Right lobe of liver (tissue), 6 donors: ENCODE measurements around the gene PPP2R5C. TPM values are rescaled to one million over a fixed set of nuclear protein-coding genes. Genes with fewer than 3 reads are reported as not detected.
A peak's percentile ranks its signal among the peaks of the same experiment; 100 is the strongest.

Experiments
- ATAC-seq, 4 donors: fragments of 200-7000 bp; cut with Tn5 transposase; one replicate each; pipeline ENCODE4 v1.9.1; 2020; ENCODE audit warnings: mild to moderate bottlenecking in 4 of 4, moderate library complexity in 4 of 4
- DNase-seq, 3 donors: peaks; one replicate each; pipeline ENCODE4 v3.0.0-alpha.2; 2020
- H3K27ac ChIP-seq, 3 donors: fragments of 200-600 bp; one replicate each; pipeline ENCODE4 v1.8.0; 2022
- H3K27me3 ChIP-seq, 2 donors: fragments of 200-600 bp; one replicate each; pipeline ENCODE4 v1.8.0; 2022
- H3K36me3 ChIP-seq, 4 donors: fragments of 200-600 bp; sonication (generic) in 1 of 4; one replicate each; pipeline versions ENCODE4 v1.5.1 to v1.8.0; 2017 to 2022; ENCODE audit warnings: control low read depth in 1 of 4
- H3K4me1 ChIP-seq, 4 donors: fragments of 200-600 bp; sonication (generic) in 1 of 4; one replicate each; pipeline versions ENCODE4 v1.5.1 to v1.8.0; 2017 to 2022; ENCODE audit warnings: control low read depth in 1 of 4
- H3K4me3 ChIP-seq, 3 donors: fragments of 200-600 bp; one replicate each; pipeline ENCODE4 v1.8.0; 2022
- H3K9me3 ChIP-seq, 4 donors: fragments of 200-600 bp; sonication (generic) in 1 of 4; one replicate each; pipeline versions ENCODE4 v1.5.1 to v1.8.0; 2017 to 2022; ENCODE audit warnings: control low read depth in 1 of 4
- POLR2A ChIP-seq: fragments of 450-650 bp; IDR thresholded peaks from one replicate; pipeline ENCODE4 v1.6.1; 2017; ENCODE audit warnings: antibody characterized with exemption, mild to moderate bottlenecking
- WGBS: methylation state at CpG from one replicate; pipeline ENCODE4 v1.1.6; 2018; ENCODE audit warnings: low coverage, low lambda C conversion rate; ENCODE audit not compliant: insufficient coverage; ENCODE audit errors: missing lambda C conversion rate; 5-methylcytosine and 5-hydroxymethylcytosine counted together
- intact Hi-C, 2 donors: fragments of 100-400 bp; cut with DNase I; formaldehyde crosslinking; loops; one replicate each; pipeline versions ENCODE4 v1.11.2 to v1.14.1; 2022
- total RNA-seq, 6 experiments: library from RNA; depleted of rRNA in 2 of 6; stranded (reverse); fragments of >200 nt in 2 of 6; fragmentation: NEBNext Ultra II Directional in 3 of 6; extraction: Animal tissue kit (Norgen Biotek cat#: 25700) in 3 of 6; gene quantifications; one replicate each; pipeline versions ENCODE4 v1.1.0 to v1.2.4, GENCODE V29; 2016 to 2023
- TF ChIP-seq, protein P1 (sequence below), 4 donors: fragments of 200-600 bp in 3 of 4; fragments of 450-650 bp in 1 of 4; IDR thresholded peaks; one replicate each; pipeline versions ENCODE4 v1.5.1 to v1.8.0; 2016 to 2022; ENCODE audit warnings: antibody characterized with exemption in 4 of 4, mild to moderate bottlenecking in 2 of 4
- donor health status: DM: no; HTN: yes; CAD: no.
- donor health status: DM: no; HTN: no; CAD: no.
- donor health status: DM: no; HTN: no; CAD: no.
- donor health status: DM: no; HTN: yes; CAD: no.
- donor health status: DM: no; HTN: yes; CAD: no.

The PPP2R5C gene
- total RNA-seq, 6 experiments from 2014 or later = 44.9 to 74.5 (median 55.3) TPM

DNA sequence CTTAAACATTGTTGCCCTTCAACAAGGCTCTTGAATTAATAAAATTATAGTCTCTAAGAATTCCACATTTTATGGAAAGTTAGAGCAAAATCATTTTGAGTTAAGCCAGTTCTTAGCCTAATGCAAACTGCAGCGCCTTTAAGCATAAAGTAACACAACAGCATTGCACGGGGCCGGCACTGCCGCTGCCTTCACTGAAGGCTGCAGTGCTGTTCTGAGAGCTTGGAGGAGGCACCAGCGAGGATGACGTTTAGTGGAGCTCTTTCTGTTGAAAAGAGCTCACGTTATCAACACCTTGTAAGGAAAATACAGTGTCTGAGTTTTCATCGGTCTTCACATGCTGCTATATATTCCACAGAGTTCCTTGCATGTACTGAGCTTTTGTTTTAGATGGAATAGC lies 164.6 kb downstream of the PPP2R5C start:
- TF ChIP-seq, protein P1, sequence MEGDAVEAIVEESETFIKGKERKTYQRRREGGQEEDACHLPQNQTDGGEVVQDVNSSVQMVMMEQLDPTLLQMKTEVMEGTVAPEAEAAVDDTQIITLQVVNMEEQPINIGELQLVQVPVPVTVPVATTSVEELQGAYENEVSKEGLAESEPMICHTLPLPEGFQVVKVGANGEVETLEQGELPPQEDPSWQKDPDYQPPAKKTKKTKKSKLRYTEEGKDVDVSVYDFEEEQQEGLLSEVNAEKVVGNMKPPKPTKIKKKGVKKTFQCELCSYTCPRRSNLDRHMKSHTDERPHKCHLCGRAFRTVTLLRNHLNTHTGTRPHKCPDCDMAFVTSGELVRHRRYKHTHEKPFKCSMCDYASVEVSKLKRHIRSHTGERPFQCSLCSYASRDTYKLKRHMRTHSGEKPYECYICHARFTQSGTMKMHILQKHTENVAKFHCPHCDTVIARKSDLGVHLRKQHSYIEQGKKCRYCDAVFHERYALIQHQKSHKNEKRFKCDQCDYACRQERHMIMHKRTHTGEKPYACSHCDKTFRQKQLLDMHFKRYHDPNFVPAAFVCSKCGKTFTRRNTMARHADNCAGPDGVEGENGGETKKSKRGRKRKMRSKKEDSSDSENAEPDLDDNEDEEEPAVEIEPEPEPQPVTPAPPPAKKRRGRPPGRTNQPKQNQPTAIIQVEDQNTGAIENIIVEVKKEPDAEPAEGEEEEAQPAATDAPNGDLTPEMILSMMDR (IDR thresholded peaks at IDR 0.05) = no peak
- no peak for TF ChIP-seq POLR2A
- no peaks in the 10 kb centered on the region for H3K4me1 ChIP-seq
- no peak overlapping the region for H3K27ac ChIP-seq
- DNase-seq (no peak), ATAC-seq (no peak)
- H3K36me3 ChIP-seq = peaks cover 0 to 9% (median 2%) of the 10 kb centered on the region in 4 donors
- H3K27me3 ChIP-seq = no peaks in the 10 kb centered on the region
- H3K4me3 ChIP-seq = no peak overlapping the region
- no peaks in the 10 kb centered on the region for H3K9me3 ChIP-seq
- intact Hi-C loops = no loop called here
- WGBS = 88% methylated on average over 8 of the region's 8 CpGs

DNA sequence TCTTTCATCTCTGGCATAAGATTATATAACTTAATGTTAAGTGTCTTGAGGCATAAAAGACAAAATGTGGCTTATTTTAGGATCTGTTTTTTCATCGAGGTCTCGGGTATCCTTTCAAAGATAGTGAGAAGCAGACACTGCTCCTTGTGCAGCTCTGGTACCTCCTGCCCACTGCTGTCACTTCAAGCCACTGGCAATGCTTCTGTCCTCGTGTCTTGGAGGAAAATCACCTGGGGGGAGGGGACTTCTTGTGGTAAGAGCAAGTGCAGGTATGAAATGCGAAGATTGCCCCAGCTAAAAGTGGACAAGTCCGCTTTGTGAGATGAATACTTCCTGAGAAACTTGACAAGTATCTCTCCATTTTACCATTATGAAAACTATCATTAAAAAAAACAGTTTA lies 165.1 kb downstream of the PPP2R5C start:
- no peak for ATAC-seq
- H3K36me3 ChIP-seq = peaks cover 0 to 4% (median 2%) of the 10 kb centered on the region in 4 donors
- no peaks in the 10 kb centered on the region for H3K4me1 ChIP-seq
- H3K27me3 ChIP-seq = no peaks in the 10 kb centered on the region
- H3K4me3 ChIP-seq = no peak overlapping the region
- DNase-seq = no peak
- intact Hi-C loops = no loop called here
- H3K9me3 ChIP-seq = no peaks in the 10 kb centered on the region
- TF ChIP-seq, protein P1 (IDR thresholded peaks at IDR 0.05) = no peak
- TF ChIP-seq POLR2A = no peak
- 78% methylated on average over 5 of the region's 5 CpGs for WGBS
- no peak overlapping the region for H3K27ac ChIP-seq

DNA sequence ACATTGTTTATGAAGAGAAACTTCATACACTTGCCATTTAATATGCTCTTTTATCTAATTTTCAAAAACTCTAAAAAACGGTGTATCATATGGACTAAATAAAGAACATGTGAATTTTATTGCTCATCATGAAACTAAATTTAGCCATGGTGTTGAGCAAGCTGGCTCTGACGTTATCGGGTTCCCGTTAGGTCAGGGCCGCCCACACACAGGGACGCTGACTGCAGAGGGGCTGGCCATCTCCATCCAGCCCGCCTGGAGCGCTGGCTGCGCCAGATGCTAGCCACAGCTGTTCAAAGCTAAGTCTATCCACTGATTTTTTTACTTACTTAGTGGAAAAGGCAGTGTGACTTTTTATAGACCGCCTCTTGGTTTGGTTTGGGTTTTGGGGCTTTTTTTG lies 166.3 kb downstream of the PPP2R5C start:
- Histone ChIP-seq H3K4me3 (no peak overlapping the region), H3K27me3 (no peaks in the 10 kb centered on the region), H3K4me1 (no peaks in the 10 kb centered on the region), H3K9me3 (no peaks in the 10 kb centered on the region), H3K27ac (no peak overlapping the region), H3K36me3 (peaks cover 0 to 3% (median 0%) of the 10 kb centered on the region in 4 donors)
- peak in 2 of 3 donors; percentile 67 to 78 for DNase-seq
- peak; percentile 64 to 94 (median 73) for ATAC-seq
- TF ChIP-seq, protein P1 (IDR thresholded peaks at IDR 0.05) = no peak
- no peak for TF ChIP-seq POLR2A
- intact Hi-C loops = no loop called here
- 31% methylated on average over 10 of the region's 10 CpGs for WGBS

DNA sequence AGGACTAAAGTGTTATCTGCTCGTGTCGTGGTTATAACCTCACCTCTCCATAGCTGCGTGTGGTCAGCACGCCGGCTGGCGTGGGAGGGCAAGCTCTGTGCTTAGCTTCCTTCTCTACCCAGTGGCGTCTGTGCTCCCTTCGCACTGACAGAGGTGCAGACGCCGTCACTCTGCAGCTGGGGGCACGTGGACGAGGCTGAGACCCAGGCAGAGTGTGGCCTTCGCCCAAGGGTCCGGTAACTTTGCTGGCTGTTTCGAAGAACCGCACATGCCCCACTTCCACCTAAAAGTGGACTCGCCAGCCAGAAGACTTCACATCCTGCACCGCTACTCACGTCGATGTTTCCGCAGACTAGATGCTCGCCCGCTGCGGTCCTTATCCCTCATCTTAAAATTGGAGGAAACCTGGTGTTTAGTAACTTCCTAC lies 166.9 kb downstream of the PPP2R5C start:
- Histone ChIP-seq H3K27me3 (no peaks in the 10 kb centered on the region), H3K4me1 (no peaks in the 10 kb centered on the region), H3K27ac (no peak overlapping the region), H3K9me3 (no peaks in the 10 kb centered on the region), H3K36me3 (peaks cover 0 to 3% (median 0%) of the 10 kb centered on the region in 4 donors), H3K4me3 (no peak overlapping the region)
- TF ChIP-seq POLR2A = no peak
- TF ChIP-seq, protein P1 (IDR thresholded peaks at IDR 0.05) = no peak
- ATAC-seq (no peak), DNase-seq (no peak)
- intact Hi-C loops = no loop called here
- 93% methylated on average over 6 of the region's 24 CpGs for WGBS

DNA sequence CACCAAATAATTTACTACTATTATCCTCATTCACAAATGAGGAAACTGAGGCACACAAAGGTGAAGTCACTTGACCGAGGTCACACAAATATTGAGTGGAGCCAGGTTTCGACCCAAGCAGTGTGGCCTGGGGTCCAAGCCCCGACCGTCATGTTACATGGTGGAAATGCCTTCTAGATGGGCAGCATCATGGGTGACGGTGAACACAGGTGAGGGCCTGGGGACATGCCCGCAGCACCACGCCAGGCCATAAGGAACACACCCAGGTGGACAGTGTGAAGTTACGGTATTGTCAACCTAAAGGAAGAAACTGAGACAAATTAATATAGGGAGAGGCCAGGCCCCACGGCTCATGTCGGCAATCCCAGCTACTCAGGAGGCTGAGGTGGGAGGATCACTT lies 167.6 kb downstream of the PPP2R5C start:
- ATAC-seq = no peak
- TF ChIP-seq, protein P1 (IDR thresholded peaks at IDR 0.05) = no peak
- TF ChIP-seq POLR2A = no peak
- no peak overlapping the region for H3K27ac ChIP-seq

More for the DNA sequence above, 167.6 kb downstream of the PPP2R5C start:
- Histone ChIP-seq H3K9me3 (no peaks in the 10 kb centered on the region), H3K4me1 (no peaks in the 10 kb centered on the region), H3K27me3 (no peaks in the 10 kb centered on the region), H3K4me3 (no peak overlapping the region), H3K36me3 (peaks cover 0 to 3% (median 0%) of the 10 kb centered on the region in 4 donors)
- WGBS = 83% methylated on average over 9 of the region's 10 CpGs
- no peak for DNase-seq
- intact Hi-C loops = no loop called here
